ENCODE data around the gene MCMBP.

Gene MCMBP

GRCh38 chr10:119781498-119781897 lies 91.1 kb downstream of the MCMBP start:
- DNase-seq: no peak

GRCh38 chr10:119780879-119781480 lies 91.7 kb downstream of the MCMBP start:
- DNase-seq: no peak

Measured in AML-193 (cell line).